Measurements from ENCODE around the gene KCNQ1.

DNA sequence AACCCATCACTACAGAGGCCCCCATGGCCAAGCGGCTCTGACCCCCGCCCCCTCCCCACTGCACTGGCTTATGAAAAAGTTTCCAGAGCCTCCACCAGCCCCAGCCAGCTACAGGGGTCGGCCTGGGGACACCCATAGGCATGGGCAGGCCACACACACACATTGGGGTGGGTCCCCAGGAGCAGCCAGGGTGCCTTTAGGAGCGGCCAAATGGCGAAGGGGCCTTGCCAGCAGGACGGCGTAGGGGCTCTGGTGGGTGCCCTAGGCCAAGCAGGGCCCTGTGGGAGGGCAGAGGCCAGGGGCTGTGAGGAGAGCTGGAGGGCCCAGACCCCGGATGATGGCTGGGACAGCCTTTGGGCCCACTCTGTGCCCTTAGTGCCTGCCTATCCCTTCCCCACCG is 34.2 kb upstream of the KCNQ1 start:
- TF ChIP-seq, protein P1, sequence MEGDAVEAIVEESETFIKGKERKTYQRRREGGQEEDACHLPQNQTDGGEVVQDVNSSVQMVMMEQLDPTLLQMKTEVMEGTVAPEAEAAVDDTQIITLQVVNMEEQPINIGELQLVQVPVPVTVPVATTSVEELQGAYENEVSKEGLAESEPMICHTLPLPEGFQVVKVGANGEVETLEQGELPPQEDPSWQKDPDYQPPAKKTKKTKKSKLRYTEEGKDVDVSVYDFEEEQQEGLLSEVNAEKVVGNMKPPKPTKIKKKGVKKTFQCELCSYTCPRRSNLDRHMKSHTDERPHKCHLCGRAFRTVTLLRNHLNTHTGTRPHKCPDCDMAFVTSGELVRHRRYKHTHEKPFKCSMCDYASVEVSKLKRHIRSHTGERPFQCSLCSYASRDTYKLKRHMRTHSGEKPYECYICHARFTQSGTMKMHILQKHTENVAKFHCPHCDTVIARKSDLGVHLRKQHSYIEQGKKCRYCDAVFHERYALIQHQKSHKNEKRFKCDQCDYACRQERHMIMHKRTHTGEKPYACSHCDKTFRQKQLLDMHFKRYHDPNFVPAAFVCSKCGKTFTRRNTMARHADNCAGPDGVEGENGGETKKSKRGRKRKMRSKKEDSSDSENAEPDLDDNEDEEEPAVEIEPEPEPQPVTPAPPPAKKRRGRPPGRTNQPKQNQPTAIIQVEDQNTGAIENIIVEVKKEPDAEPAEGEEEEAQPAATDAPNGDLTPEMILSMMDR (IDR thresholded peaks at IDR 0.05), result no peak
- no peak for TF ChIP-seq POLR2A (IDR thresholded peaks at IDR 0.05)

Measured in adrenal gland (tissue), 5 donors.